ENCODE data around the gene SLC25A33.
"Not testable (repeated sequence)": the region's sequence is repeated elsewhere in the genome, so short reads cannot be mapped to it uniquely, and the experiment has no call there.

SLC25A33 gene

DNA sequence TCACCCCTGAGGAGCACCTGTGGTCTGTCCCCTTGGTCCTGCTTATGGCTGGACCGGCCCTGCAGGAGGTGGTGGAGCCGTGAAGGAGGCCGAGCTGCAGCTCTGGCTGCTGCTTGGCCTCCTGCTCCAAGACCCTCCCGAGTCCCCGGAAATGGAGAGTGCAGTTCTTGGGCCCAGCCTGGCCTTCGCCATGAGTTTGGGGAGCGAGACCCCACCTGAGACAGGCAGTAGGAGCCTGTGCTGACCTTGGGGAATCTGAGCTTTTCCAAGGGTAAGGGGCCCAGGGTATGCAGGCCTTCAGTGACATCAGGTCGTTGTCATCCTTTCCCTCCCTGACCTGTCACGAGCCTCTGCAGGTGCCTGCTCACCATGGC, 63.5 kb downstream of the SLC25A33 start:
- DNase-seq = no peak

DNA sequence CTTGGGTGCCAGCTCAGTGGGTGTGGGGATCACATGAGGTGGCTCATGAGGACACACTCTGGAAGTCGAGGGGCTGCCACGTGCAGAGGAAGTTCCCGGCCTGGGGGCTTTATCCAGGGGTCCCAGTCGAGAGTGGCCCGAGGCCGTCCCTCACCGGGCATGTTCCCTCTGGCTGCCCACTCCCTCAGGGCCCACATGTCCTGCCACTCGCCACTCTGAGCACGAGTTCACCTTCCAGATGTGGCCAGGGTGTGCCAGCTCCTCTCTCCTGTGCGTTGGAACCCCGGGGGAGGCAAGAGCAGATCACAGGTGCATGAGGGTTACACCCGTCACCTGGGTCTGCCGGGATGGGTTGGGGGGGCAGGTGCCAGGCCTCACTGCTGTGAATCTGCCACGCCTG, 64.0 kb downstream of the SLC25A33 start:
- DNase-seq = no peak

DNA sequence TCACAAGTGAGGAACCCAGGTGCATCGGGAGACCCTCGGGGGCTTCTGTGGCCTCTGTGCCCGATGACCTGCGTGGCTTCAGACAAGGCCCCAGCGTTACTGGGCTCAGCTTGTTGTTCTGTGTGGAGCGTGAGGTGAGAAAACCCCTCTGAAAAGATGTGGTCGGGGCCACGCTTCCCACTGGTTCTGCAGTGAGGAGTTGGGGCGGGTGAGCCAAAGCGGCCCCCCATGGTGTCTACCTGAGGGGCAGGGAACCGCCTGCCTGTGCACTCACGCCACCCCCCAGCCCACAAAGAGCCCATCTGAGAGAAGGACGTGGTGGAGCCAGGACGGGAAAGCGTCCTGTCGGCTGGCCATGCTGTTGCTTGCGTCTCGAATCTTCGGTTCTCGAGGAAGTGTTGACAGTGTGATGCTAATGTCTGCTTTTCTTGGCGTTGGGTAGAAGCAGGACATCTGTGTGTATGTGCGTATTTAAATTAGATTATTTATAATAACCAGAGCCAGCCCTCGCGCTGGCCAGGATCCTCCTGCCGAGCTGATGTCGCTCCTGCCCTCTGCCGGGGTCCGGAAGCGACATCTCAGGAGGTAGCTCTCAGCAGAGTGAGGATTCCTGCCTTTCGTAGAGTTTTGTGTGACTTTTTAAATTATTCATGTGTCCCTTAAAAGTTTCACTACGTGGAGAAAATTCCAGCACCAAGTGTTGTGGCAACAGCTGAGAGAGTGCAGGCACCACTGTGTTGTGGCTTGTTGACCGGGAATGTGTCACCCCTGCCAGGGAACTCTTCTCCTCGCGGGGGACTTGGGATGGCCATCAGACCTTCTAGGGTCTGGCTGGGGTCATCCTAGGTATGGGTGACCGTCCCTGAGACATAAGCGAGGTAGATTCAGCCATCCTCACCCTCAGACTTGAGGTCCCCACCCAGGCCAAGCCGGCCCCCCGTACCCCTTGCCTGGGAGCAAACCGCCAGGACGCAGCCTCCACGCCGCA, 64.8 kb downstream of the SLC25A33 start:
- no peak for DNase-seq

DNA sequence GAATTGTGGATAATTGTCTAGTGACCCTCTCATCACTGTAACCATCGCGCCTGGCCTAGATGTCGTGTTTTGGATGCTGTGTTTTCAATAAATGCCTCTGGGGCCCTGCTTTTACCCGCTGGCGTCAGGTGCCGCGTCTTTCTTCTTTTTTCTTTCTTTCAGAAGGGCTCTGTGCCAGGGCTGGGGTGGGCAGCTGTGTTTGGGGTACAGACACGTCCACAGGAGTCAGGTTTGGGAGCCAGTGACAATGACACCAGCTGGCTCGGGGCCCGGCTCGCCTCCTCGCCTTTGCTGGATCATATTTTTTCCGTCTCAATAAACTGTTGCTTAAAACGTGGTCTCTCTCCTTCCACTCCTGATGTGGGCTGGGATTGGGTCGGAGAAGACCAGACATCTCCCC, 65.6 kb downstream of the SLC25A33 start:
- no peak for DNase-seq

DNA sequence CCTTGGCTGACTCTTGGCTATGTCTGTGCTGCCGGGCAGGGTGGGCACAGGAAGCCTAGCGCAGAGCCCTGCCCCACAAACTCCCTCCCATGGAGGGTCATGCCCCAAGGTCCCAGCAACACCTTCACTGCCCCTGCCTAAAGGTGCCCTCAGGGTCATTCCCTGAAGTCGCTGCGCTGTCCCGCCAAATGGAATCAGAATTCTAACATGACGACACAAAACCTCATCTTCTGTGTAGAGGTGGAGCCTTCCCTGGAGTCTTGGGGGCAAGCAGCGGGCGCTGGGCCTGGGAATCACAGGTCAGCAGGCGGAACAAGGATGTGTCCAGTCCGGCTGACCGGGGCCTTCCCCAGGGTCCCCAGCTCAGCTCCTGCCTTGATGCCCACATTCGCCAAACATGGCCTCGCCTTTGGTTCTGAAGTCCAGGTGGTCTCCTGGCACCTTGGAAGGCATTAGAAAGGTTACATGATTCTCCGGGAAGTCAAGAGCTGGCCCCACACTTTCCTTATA, 66.7 kb downstream of the SLC25A33 start:
- DNase-seq = no peak

DNA sequence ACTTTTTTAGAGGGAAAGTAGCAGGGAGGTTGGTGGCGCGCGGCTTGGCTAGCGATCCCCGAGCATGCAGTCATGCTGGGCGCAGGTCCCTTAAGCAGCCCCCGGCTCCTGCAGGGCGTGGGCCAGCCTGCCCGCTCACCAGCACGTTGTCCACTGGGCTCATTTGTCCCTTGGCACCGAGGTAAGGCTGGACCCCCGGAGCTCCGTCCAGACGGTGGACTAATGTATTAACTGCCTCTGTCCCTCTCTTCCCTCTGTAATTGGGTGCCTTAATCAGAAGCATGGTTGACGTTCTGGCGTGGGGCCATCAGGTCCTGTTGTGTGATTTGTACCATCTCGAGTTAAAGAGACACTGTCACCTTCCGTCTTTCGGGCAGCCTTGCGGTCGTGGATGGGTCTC, 67.2 kb downstream of the SLC25A33 start:
- DNase-seq = no peak

DNA sequence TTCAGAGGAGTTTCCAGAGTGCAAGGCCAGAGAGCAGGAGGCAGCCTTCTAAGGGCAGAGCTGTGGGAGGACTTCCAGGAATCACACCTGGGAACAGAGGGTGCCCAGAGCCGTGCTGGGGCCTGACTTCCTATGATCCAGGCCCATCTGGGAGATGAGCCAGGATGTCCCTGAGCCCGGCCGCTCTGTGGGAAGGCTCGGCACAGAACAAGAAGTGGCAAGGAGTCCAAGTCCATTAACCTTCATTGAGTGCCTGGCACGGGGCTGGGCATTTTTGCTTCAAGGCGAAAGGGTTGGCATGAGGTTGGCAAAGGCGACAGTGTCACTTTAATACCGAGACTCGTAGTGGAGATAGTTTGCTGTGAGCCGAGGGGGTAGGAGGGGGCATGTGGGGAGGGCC, 67.7 kb downstream of the SLC25A33 start:
- no peak for DNase-seq

DNA sequence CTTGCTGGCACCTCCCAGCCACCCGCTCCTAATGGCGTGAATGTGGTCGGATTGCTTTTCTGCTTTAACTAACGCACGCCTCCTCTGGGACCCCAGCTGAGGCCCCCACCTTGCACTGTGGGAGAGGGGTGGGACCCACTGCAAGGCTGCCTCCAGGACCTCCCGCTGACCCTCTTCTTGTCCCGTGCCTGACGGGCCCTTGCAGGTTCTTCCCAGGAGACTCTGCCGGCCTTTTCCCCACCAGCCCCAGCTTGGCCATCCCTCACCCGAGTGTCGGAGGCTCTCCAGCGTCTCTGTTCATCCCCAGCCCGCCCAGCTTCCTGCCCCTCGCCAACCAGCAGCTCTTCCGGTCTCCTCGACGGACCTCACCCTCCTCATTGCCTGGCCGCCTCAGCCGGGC, 68.1 kb downstream of the SLC25A33 start:
- no peak for DNase-seq

DNA sequence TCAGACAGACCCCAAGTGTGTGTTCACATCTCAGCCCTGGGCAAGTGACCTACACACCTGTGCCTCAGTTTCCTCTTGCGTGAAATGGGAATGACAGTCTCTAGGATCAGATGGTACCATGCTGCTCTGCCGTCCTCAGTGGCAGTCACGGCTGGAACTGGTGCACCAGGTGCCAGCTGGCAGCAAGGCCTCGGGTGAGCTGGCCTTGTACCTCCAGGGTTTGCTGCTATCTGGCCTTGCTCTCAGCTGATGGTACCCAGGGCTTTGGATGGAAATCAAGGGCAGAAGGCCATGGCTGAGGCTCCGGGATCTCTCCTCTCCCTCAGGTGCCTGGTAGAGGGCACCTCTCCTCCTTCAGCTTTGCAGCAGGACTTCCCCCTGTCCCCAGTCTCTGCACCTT, 70.7 kb downstream of the SLC25A33 start:
- DNase-seq = no peak

DNA sequence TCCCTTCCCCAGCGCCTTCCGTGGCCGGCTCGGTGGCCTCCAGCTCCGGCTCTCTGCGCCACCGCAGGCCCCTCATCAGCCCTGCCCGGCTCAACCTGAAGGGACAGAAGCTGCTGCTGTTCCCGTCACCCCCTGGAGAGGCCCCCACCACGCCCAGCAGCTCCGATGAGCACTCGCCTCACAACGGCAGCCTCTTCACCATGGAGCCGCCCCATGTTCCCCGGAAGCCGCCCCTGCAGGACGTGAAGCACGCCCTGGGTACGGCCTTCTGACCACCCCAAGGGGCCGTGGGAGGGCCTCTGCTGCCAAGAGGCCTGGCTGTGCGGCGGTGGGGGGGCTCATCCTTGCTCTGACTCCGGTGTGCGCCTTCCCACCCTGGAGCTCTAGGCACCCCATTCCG, 71.3 kb downstream of the SLC25A33 start:
- DNase-seq = no peak

DNA sequence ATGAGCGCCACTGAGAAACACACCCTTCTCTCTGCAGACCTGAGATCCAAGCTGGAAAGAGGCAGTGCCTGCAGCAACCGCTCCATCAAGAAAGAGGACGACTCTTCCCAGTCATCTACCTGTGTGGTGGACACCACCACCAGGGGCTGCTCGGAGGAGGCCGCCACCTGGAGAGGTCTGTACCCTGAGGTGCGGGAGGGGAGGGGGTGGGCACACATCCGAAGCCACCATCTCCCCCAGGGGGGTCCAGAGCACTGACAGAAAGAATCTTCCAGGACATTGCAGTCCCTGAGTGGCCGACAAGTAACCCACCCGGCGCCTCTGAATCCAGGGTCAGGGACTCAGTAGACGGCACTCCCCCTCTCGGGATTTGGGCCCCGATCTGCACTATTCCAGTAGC, 72.5 kb downstream of the SLC25A33 start:
- no peak for DNase-seq

DNA sequence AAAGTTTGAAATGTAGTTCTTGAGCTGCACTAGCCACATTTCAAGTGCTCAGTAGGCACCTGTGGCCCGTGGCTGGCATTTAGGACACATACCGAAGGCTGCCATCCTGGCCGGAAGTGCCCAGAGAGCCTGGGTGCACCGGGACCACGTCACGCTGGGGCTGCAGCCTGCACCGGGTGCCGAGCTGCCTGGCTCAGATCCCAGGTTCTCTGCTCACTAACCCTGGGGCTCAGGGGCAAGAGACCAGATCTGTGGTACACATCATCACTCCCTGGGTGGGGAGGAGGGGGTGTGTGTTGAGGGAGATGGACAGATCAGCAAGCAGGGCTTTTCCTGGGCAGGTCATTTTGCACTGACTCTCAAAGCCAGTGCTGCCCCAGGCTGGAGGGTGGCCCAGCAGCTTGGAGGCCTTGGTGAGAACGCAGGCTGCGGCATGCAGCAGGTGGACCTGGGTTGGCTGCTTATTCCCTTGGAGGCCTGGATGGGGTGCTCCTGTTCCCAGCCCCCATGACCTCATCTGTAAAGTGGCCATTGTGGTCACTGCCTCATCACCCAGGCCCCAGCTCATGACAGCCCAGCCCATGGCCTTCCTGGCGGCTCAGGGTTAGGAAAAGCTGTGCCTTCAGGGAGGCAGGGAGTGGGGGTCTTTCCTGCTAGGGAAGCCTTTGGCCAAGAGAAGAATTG, 73.0 kb downstream of the SLC25A33 start:
- no peak for DNase-seq

DNA sequence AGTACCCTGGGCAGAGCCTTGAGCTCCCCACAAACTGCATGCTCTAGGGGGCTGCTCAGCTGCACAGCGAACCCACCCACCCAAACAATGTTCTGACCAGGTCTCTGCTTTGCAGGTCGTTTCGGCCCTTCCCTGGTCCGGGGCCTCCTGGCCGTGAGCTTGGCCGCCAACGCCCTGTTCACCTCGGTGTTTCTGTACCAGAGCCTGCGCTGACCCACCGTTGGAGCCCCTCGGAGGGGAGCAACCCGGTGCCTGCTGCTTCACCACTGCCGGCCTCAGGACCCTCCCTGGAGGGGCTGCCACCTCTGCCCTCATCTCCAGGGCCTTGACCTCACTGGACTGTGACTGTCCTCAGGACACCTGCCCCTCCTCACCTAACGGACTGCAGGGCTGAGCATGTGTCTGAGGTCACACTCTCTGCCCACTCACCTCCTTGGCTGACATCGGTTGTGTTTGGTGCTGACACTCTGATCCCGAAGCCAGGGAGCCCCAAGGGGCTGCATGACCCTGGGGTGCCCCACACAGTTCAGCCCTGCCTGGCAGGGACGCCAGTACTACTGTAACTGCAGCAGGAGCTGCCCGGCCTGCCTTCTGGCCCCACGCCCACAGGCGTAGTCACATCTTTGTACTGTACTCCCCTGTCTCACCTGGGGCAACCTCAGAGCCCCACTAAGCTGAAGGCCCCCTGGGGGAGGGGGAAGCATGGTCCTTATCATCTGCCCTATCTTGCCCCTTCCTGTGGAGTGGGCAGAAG, 73.8 kb downstream of the SLC25A33 start:
- DNase-seq = no peak

DNA sequence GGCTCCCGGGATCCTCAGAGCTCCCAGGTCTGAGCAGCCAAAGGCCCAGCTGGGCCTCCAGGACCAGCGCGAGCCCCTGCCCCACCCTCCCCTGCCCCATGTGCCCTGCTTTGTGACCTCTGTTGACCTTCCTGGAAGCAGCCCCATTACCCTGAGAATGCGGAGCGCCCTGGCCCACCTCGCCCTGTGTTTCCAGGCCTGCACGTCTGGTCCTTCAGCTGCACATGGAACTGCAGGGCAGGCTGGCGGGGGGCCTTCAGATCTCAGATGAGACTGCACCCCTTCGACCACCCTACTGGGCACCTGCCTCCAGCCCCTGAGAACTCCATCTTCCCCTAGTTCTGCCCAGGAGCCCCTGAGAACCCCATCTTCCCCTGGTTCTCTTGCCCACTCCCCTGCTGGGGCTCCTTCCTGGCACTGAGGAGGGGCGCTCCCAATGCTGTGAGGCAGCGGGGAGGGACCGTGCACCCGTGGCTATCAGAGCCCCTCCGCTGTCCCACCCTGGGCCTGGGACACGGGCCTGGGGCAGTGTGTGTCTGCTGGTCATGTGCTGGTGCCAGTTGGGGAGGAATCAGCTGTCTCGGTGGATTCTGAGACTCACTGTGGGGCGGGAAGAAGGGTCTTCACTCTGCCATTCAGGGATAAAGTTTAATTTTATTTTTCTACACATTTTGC, 74.5 kb downstream of the SLC25A33 start:
- no peak for DNase-seq

DNA sequence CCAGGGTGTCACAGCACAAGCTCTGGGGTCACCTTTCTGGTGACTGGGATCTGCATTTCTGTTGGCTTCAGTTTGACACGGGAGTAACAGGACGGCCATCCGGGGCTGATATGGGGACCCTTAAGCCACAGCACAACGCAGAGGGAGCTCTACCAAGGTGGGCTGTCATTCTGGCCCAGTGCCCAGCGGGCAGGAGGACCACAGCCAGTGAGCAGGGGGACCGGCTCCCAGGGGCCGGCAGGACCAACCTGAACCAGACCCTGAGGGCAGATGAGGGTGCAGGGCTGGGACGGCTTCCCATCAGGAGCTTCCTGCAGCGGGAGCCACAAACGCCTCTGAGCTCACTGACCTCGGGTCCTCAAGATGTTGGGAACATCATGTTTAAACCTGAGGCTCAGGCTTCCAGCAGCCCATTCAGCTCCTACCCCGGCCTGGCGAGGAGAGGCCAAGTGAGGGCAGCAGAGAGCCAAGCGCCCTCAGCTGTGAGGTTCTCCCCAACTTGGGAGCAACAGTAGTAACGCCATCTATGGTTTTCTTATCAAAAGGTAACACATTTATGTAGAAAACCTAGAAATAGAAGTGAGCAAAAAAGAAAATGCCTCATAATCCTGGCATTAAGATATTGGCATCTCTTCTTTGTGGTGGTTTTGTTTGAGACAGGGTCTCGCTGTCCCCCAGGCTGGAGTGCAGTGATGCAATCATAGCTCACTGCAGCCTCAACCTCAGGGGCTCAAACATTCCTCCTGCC, 76.2 kb downstream of the SLC25A33 start:
- DNase-seq = peak; percentile 61

DNA sequence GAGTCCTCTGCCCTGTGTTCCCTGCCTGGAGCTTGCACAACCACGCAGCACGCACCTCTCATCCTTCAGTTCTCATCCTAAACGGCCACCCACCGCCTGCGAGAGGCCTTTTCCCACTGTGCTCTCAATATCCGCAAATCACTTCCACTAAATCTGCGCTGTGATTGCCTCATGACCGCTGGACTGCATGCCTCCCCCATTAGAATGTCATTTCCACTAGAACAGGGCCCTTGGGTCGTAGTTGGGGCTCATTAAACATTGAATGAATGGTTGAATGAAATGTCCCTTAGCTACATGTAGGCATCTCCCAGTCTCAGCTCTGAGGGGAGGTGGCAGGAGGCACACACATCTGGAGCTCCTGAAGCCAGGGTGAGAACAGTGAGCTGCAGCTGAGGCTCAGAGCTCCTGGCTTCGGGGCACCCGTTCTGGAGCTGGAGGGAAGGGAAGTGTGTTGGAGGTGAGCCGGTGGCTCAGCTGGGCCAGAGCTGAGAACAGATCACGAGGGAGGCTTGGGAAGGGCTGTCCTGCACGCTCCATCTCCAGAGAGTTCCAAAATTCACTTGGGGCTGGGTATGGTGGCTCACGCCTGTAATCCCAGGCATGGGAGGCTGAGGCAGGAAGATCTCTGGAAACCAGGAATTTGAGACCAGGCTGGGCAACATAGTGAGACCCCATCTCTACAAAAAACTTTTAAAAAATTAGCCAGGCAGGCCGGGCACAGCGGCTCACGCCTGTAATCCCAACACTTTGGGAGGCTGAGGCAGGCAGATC, 79.8 kb downstream of the SLC25A33 start:
- DNase-seq = no peak

DNA sequence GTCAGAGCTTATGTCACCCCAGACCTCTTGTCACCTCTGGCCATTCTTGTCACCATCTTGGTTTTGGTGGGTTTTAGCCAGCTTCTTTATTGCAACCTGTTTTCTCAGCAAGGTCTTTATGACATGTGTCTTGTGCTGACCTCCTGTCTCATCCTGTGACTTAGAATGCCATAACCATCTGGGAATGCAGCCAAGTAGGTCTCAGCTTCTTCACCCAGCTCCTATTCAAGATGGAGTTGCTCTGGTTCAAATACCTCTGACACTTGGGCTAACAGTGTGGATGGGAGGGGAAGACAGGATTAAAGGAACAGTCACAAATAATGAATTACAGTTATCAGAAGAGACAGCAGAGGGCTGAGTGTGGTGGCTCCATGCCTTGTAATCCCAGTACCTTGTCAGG, 81.8 kb downstream of the SLC25A33 start:
- DNase-seq = no peak

DNA sequence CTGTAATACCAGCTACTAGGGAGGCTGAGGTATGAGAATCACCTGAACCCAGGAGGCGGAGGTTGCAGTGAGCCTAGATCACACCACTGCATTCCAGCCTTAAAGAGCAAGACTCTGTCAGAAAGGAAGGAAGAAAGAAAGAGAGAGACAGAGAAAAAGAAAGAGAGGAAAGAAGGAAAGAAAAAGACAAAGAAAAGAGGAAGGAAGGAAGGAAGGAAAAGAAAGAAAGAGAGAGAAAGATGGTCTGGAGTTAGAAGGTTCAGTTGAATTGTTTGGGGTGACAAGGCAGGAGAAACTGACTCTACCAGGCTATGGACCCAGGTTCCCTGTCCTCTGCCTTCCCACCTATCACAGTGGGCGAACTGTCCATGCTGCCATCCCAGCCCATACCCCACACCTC, 84.8 kb downstream of the SLC25A33 start:
- no peak for DNase-seq

DNA sequence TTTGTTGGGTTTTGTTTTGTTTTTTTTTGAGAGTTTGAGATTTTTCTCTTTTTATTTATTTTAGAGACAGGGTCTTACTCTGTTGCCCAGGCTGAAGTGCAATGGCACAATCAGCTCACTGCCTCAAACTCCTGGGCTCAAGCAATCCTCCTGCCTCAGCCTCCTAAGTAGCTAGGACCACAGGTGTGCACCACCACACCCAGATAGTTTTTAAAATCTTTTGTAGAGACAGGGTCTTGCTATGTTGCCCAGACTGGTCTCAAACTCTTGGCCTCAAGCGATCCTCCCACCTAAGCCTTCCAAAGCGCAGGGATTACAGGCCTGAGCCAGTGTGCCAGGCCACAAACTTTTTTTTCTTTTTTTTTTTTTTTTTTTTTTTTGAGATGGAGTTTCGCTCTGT, 85.8 kb downstream of the SLC25A33 start:
- not testable (repeated sequence) for DNase-seq

DNA sequence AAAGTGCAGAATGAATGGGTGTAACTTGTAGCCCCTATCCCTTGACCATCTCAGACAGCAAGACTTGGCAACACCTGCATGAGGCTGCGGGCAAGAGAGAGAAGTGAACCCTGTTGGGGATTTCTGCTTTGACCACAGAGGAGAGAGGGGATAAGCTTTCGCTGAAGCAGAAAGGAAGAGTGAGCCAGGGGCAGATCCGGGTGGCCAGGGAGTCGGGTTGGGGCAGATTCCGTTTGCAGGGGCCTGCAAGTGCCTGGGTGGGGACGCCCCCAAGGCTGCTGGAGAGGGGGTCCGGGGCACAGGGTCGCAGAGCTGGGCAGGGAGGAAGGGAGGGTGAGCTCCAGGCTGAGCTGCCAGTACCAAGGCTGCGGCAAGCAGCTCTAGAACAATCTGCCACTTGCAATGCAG, 86.9 kb downstream of the SLC25A33 start:
- DNase-seq = peak; percentile 34

Data from CD4-positive, alpha-beta T cell treated with Interleukin-10 for 1 hour (primary cell).